A673 (cell line): ENCODE data around the gene PRR23A. TPM values are rescaled to one million over a fixed set of nuclear protein-coding genes. Genes with fewer than 3 reads are reported as not detected.

Experiments
- Bru-seq: library from RNA; stranded (reverse); fragments of 400-500 nt; gene quantifications from one replicate; lab custom pipeline; 2021; lab: Mats Ljungman, UMichigan
- BruChase-seq, 2 experiments: library from RNA; stranded (reverse); fragments of 400-500 nt; gene quantifications; one replicate each; lab custom pipeline; 2021; lab: Mats Ljungman, UMichigan
- BruUV-seq: library from RNA; stranded (reverse); fragments of 400-500 nt; replicated peaks from 2 replicates; lab custom pipeline; 2021; lab: Mats Ljungman, UMichigan
- CTCF ChIA-PET: fragments of 300-600 bp; sonication (Branson Sonifier 250); formaldehyde crosslinking; loops from one replicate; lab custom pipeline; 2022; ENCODE audit warnings: antibody characterized with exemption; lab: Charles Lee
- POLR2A ChIA-PET: fragments of 300-600 bp; sonication (Branson Sonifier 250); formaldehyde crosslinking; loops from one replicate; lab custom pipeline; 2022; ENCODE audit warnings: antibody characterized with exemption; ENCODE audit not compliant: low non-redundant PET; lab: Charles Lee
- DNase-seq: peaks from one replicate; pipeline ENCODE4 v3.0.0-alpha.2; 2015; ENCODE audit warnings: low spot score
- H3K27ac ChIP-seq: fragments of 200-600 bp; sonication (generic); 2 replicates; pipeline ENCODE4 v1.5.1; 2016; ENCODE audit warnings: mixed run types, low read depth, mild to moderate bottlenecking, mixed read lengths, antibody characterized with exemption, low read length; ENCODE audit not compliant: poor library complexity, severe bottlenecking
- H3K27me3 ChIP-seq: fragments of 200-600 bp; sonication (generic); replicated peaks from 2 replicates; pipeline ENCODE4 v1.6.1; 2017; ENCODE audit warnings: mixed run types, low read depth, mild to moderate bottlenecking, mixed read lengths, antibody characterized with exemption, low read length; ENCODE audit not compliant: insufficient read depth, poor library complexity
- H3K36me3 ChIP-seq: fragments of 200-600 bp; sonication (generic); 2 replicates; pipeline ENCODE4 v1.6.1; 2016; ENCODE audit warnings: mixed run types, mild to moderate bottlenecking, mixed read lengths, antibody characterized with exemption, low read length; ENCODE audit not compliant: insufficient read depth, poor library complexity, severe bottlenecking
- H3K4me1 ChIP-seq: fragments of 200-600 bp; sonication (generic); 2 replicates; pipeline ENCODE4 v1.6.1; 2017; ENCODE audit warnings: mixed run types, mild to moderate bottlenecking, mixed read lengths, antibody characterized with exemption, low read length; ENCODE audit not compliant: insufficient read depth, poor library complexity, severe bottlenecking
- H3K4me3 ChIP-seq: fragments of 200-600 bp; sonication (generic); 2 replicates; pipeline ENCODE4 v1.5.1; 2016; ENCODE audit warnings: low read depth, mixed run types, mild to moderate bottlenecking, mixed read lengths, low read length; ENCODE audit not compliant: poor library complexity, severe bottlenecking
- H3K9me3 ChIP-seq: fragments of 200-600 bp; sonication (generic); 2 replicates; pipeline ENCODE4 v1.6.1; 2016; ENCODE audit warnings: mixed run types, low read depth, mild to moderate bottlenecking, mixed read lengths, antibody characterized with exemption, low read length; ENCODE audit not compliant: poor library complexity, severe bottlenecking
- EZH2 ChIP-seq: fragments of 200-600 bp; sonication (generic); IDR thresholded peaks from 2 replicates; pipeline ENCODE4 v1.6.1; 2017; ENCODE audit warnings: borderline replicate concordance, low read depth, mild to moderate bottlenecking, mixed read lengths, antibody characterized with exemption, low read length; ENCODE audit not compliant: poor library complexity, severe bottlenecking
- intact Hi-C: fragments of 100-400 bp; cut with micrococcal nuclease; formaldehyde crosslinking; loops from one replicate; pipeline ENCODE4 v1.10.0; 2022; ENCODE audit not compliant: unreplicated experiment
- long read RNA-seq: library from polyadenylated mRNA; stranded (forward); transcript quantifications from one replicate; pipeline ENCODE4 v2.0.0, GENCODE V29; 2022
- total RNA-seq: library from RNA; stranded (reverse); gene quantifications from 2 replicates; pipeline ENCODE4 v1.2.3, GENCODE V29; 2021
- TF ChIP-seq, protein P1 (sequence below): fragments of 300-800, 200-600 bp; sonication (generic); conservative IDR thresholded peaks from 2 replicates; pipeline ENCODE4 v1.5.1; 2017; ENCODE audit warnings: low read depth, mild to moderate bottlenecking, antibody characterized with exemption, low read length, moderate library complexity, mixed read lengths

PRR23A gene
- total RNA-seq = not detected in 2 replicates
- Bru-seq, nascent RNA = not detected
- BruChase-seq, experiment 1, labeled RNA remaining after a 2-hour chase = not detected
- BruChase-seq, experiment 2, labeled RNA remaining after a 6-hour chase = not detected
- long read RNA-seq = 0 reads

GRCh38 chr3:139006051-139006716 lies at the start of gene PRR23A:
PRR23A (minus strand) TSS chr3:139006268; CDS start chr3:139006268, 0 bp downstream.
- ChIA-PET CTCF (no interaction called here), POLR2A (no interaction called here)
- Histone ChIP-seq H3K27ac (no peak within 1 kb of the TSS), H3K4me1 (no peaks in the 10 kb centered on the region), H3K27me3 (no peaks in the 10 kb centered on the region), H3K9me3 (no peaks in the 10 kb centered on the region), H3K4me3 (no peak within 1 kb of the TSS), H3K36me3 (no peaks in the 10 kb centered on the region)
- DNase-seq = no peak
- no peak for TF ChIP-seq EZH2
- TF ChIP-seq, protein P1, sequence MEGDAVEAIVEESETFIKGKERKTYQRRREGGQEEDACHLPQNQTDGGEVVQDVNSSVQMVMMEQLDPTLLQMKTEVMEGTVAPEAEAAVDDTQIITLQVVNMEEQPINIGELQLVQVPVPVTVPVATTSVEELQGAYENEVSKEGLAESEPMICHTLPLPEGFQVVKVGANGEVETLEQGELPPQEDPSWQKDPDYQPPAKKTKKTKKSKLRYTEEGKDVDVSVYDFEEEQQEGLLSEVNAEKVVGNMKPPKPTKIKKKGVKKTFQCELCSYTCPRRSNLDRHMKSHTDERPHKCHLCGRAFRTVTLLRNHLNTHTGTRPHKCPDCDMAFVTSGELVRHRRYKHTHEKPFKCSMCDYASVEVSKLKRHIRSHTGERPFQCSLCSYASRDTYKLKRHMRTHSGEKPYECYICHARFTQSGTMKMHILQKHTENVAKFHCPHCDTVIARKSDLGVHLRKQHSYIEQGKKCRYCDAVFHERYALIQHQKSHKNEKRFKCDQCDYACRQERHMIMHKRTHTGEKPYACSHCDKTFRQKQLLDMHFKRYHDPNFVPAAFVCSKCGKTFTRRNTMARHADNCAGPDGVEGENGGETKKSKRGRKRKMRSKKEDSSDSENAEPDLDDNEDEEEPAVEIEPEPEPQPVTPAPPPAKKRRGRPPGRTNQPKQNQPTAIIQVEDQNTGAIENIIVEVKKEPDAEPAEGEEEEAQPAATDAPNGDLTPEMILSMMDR = no peak
- intact Hi-C loops = no loop called here
- BruUV-seq = no TSS peak

DNA sequence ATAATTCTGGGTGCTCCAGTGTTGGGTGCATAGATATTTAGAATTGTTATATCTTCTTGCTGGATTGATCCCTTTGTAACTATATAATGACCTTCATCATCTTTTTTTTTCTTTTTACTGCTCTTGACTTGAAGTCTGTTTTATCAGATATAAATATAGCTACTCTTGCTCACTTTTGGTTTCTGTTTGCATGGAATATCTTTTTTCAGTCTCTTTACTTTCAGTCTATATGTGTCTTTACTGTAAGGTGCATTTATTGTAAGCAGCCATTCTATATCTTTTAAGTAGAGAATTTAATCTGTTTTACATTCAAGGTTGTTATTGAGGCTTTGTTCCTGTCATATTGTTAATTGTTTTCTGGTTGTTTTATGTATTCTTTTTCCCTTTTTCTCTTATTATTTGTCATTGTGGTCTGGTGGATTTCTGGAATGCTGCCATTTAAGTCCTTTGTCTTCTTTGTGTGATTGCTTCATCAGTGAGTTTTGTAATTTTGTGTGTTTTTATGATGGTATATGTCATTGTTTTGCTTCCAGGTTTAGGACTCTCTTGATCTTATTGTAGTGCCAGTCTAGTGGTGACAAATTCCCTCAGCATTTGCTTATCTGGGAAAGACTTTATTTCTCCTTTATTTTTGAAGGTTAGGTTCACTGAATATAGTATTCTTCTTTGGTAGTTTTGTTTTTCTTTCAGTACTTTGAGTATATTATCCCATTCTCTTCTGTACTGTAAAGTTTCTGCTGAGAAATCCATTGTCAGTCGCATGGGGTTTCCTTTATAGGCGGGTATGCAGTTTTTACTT lies 46.9 kb upstream of the PRR23A start:
- intact Hi-C loops = no loop called here
- no TSS peak for BruUV-seq
- Histone ChIP-seq H3K27ac (no peak overlapping the region), H3K4me1 (no peaks in the 10 kb centered on the region), H3K9me3 (peaks cover 5% of the 10 kb centered on the region), H3K4me3 (no peak overlapping the region), H3K27me3 (peaks cover 5% of the 10 kb centered on the region), H3K36me3 (no peaks in the 10 kb centered on the region)
- no peak for DNase-seq
- POLR2A ChIA-PET = no interaction called here
- TF ChIP-seq EZH2 = no peak
- TF ChIP-seq, protein P1 = no peak
- CTCF ChIA-PET = no interaction called here

- CTCF ChIA-PET = no interaction called here
- Histone ChIP-seq H3K27ac (no peak within 1 kb of the TSS), H3K4me3 (no peak within 1 kb of the TSS), H3K36me3 (no peaks in the 10 kb centered on the region), H3K27me3 (peaks cover 12% of the 10 kb centered on the region), H3K9me3 (no peaks in the 10 kb centered on the region), H3K4me1 (no peaks in the 10 kb centered on the region)
- POLR2A ChIA-PET = no interaction called here
- no TSS peak for BruUV-seq
- TF ChIP-seq, protein P1 = no peak
- no peak for TF ChIP-seq EZH2
- intact Hi-C loops = no loop called here
- no peak for DNase-seq
Observed at GRCh38 chr3:139044366-139045210, 38.5 kb upstream of the PRR23A start, which contains the start of gene PRR23C. PRR23C (minus strand) TSS chr3:139044892; CDS start chr3:139044620, 272 bp downstream.
